Testis (tissue), 2 donors: ENCODE measurements around the gene AATF.

Experiments used
- CTCF ChIP-seq, 3 experiments: fragments of 450-650 bp in 2 of 3; fragments of 200-600 bp in 1 of 3; sonication (generic) in 1 of 3; IDR thresholded peaks; one replicate each; pipeline ENCODE4 v1.5.1; 2016 to 2019; ENCODE audit warnings: antibody characterized with exemption in 3 of 3, mild to moderate bottlenecking in 2 of 3, moderate library complexity in 1 of 3
- POLR2A ChIP-seq: fragments of 450-650 bp; IDR thresholded peaks from one replicate; pipeline ENCODE4 v1.6.1; 2017; ENCODE audit warnings: antibody characterized with exemption, mild to moderate bottlenecking, moderate library complexity

GRCh38 chr17:37092071-37092470, 143.3 kb downstream of the AATF start:
- TF ChIP-seq CTCF (IDR thresholded peaks at IDR 0.05) (no peak), POLR2A (no peak)
